HEK293 (cell line): ENCODE results near the gene OTUD1.

Experiments used
- CTCF ChIA-PET: fragments of 350-600 bp; formaldehyde crosslinking; extraction: SDS; loops from one replicate; lab custom pipeline; 2021; ENCODE audit warnings: antibody characterized with exemption; lab: Yijun Ruan, JAX
- POLR2A ChIA-PET: fragments of 300-600 bp; formaldehyde crosslinking; extraction: SDS; loops from one replicate; lab custom pipeline; 2020; ENCODE audit warnings: antibody characterized with exemption, inconsistent platforms; lab: Yijun Ruan, JAX
- H3K27ac ChIP-seq: fragments of 200-500 bp; sonication (Bioruptor generic); 2 replicates; pipeline ENCODE4 v1.5.1; 2014; ENCODE audit warnings: low read depth, low read length, control low read depth, inconsistent platforms; ENCODE audit errors: extremely low read depth
- H3K36me3 ChIP-seq, 2 experiments: fragments of 200-500 bp in 1 of 2; sonication (Bioruptor generic) in 1 of 2; 1 replicate in 1 of 2; 2 replicates in 1 of 2; pipeline ENCODE4 v1.5.1; 2014 to 2017; ENCODE audit warnings: inconsistent platforms in 2 of 2, low read length in 2 of 2; ENCODE audit not compliant: control insufficient read depth in 2 of 2, insufficient read depth in 1 of 2
- H3K4me1 ChIP-seq: fragments of 200-500 bp; sonication (Bioruptor generic); 2 replicates; pipeline ENCODE4 v1.5.1; 2014; ENCODE audit warnings: mild to moderate bottlenecking, low read length, inconsistent platforms; ENCODE audit not compliant: control insufficient read depth, insufficient read depth
- H3K4me3 ChIP-seq: 2 replicates; pipeline ENCODE4 v1.5.1; 2011; ENCODE audit warnings: low read depth, mild to moderate bottlenecking, control low read depth, low read length, moderate library complexity
- H3K9me3 ChIP-seq: fragments of 200-500 bp; sonication (Bioruptor generic); 2 replicates; pipeline ENCODE4 v1.5.1; 2014; ENCODE audit warnings: low read depth, low read length, inconsistent platforms; ENCODE audit not compliant: control insufficient read depth, insufficient read depth
- AEBP2 ChIP-seq: fragments of 450-650 bp; formaldehyde crosslinking; IDR thresholded peaks from 2 replicates; pipeline ENCODE4 v1.5.1; 2016; ENCODE audit warnings: missing biosample characterization, missing genetic modification characterization, borderline replicate concordance
- BCL11B ChIP-seq: fragments of 450-650 bp; formaldehyde crosslinking; IDR thresholded peaks from 2 replicates; pipeline ENCODE4 v1.5.1; 2016; ENCODE audit warnings: low read depth, missing biosample characterization, missing genetic modification characterization
- GLI4 ChIP-seq: fragments of 450-650 bp; formaldehyde crosslinking; IDR thresholded peaks from 2 replicates; pipeline ENCODE4 v1.5.1; 2016; ENCODE audit warnings: missing biosample characterization, missing genetic modification characterization
- KLF17 ChIP-seq: fragments of 450-650 bp; formaldehyde crosslinking; IDR thresholded peaks from 2 replicates; pipeline ENCODE4 v1.5.1; 2016; ENCODE audit warnings: missing biosample characterization, missing genetic modification characterization
- RBAK ChIP-seq: fragments of 450-650 bp; formaldehyde crosslinking; IDR thresholded peaks from 2 replicates; pipeline ENCODE4 v1.5.1; 2016; ENCODE audit warnings: missing biosample characterization, missing genetic modification characterization
- SALL2 ChIP-seq: fragments of 450-650 bp; formaldehyde crosslinking; IDR thresholded peaks from 2 replicates; pipeline ENCODE4 v1.5.0; 2017; ENCODE audit warnings: missing biosample characterization, mild to moderate bottlenecking, missing genetic modification characterization, borderline replicate concordance
- SCRT2 ChIP-seq: fragments of 450-650 bp; formaldehyde crosslinking; IDR thresholded peaks from 2 replicates; pipeline ENCODE4 v1.5.1; 2016; ENCODE audit warnings: missing biosample characterization, missing genetic modification characterization
- SETDB1 ChIP-seq: IDR thresholded peaks from one replicate; pipeline ENCODE4 v1.6.1; 2017; ENCODE audit warnings: mild to moderate bottlenecking, low read length, moderate library complexity, mixed read lengths; ENCODE audit not compliant: insufficient read length
- ZBTB1 ChIP-seq: fragments of 450-650 bp; formaldehyde crosslinking; IDR thresholded peaks from 2 replicates; pipeline ENCODE4 v1.5.1; 2016; ENCODE audit warnings: missing biosample characterization, missing genetic modification characterization
- ZBTB44 ChIP-seq: fragments of 450-650 bp; IDR thresholded peaks from 2 replicates; pipeline ENCODE4 v1.5.1; 2018; ENCODE audit warnings: missing biosample characterization, mild to moderate bottlenecking, missing genetic modification characterization
- ZBTB6 ChIP-seq: fragments of 450-650 bp; formaldehyde crosslinking; IDR thresholded peaks from 2 replicates; pipeline ENCODE4 v1.5.1; 2017; ENCODE audit warnings: missing biosample characterization, missing genetic modification characterization
- ZEB2 ChIP-seq: fragments of 450-650 bp; formaldehyde crosslinking; IDR thresholded peaks from 2 replicates; pipeline ENCODE4 v1.5.1; 2016; ENCODE audit warnings: missing biosample characterization, missing genetic modification characterization
- ZFP3 ChIP-seq: fragments of 450-650 bp; formaldehyde crosslinking; IDR thresholded peaks from 2 replicates; pipeline ENCODE4 v1.5.1; 2016; ENCODE audit warnings: low read depth, missing biosample characterization, missing genetic modification characterization
- ZNF133 ChIP-seq: fragments of 450-650 bp; formaldehyde crosslinking; IDR thresholded peaks from 2 replicates; pipeline ENCODE4 v1.5.1; 2016; ENCODE audit warnings: missing biosample characterization, missing genetic modification characterization
- ZNF138 ChIP-seq: fragments of 450-650 bp; formaldehyde crosslinking; IDR thresholded peaks from 2 replicates; pipeline ENCODE4 v1.5.1; 2016; ENCODE audit warnings: missing biosample characterization, missing genetic modification characterization, borderline replicate concordance
- ZNF140 ChIP-seq: fragments of 450-650 bp; formaldehyde crosslinking; IDR thresholded peaks from 2 replicates; pipeline ENCODE4 v1.5.1; 2016; ENCODE audit warnings: missing biosample characterization, missing genetic modification characterization
- ZNF19 ChIP-seq: fragments of 450-650 bp; formaldehyde crosslinking; IDR thresholded peaks from 2 replicates; pipeline ENCODE4; 2016; ENCODE audit warnings: missing biosample characterization, missing genetic modification characterization, low read depth
- ZNF214 ChIP-seq: fragments of 450-650 bp; formaldehyde crosslinking; IDR thresholded peaks from 2 replicates; pipeline ENCODE4 v1.5.1; 2017; ENCODE audit warnings: missing biosample characterization, mild to moderate bottlenecking, missing genetic modification characterization, borderline replicate concordance
- ZNF239 ChIP-seq: fragments of 450-650 bp; formaldehyde crosslinking; IDR thresholded peaks from 2 replicates; pipeline ENCODE4 v1.5.1; 2016; ENCODE audit warnings: missing biosample characterization, missing genetic modification characterization
- ZNF24 ChIP-seq: fragments of 450-650 bp; formaldehyde crosslinking; IDR thresholded peaks from 2 replicates; pipeline ENCODE4 v1.5.1; 2016; ENCODE audit warnings: missing biosample characterization, missing genetic modification characterization
- ZNF266 ChIP-seq: fragments of 450-650 bp; formaldehyde crosslinking; IDR thresholded peaks from 2 replicates; pipeline ENCODE4 v1.5.1; 2016; ENCODE audit warnings: missing biosample characterization, missing genetic modification characterization, low read depth
- ZNF292 ChIP-seq: fragments of 450-650 bp; formaldehyde crosslinking; IDR thresholded peaks from 2 replicates; pipeline ENCODE4 v1.5.1; 2016; ENCODE audit warnings: low read depth, missing biosample characterization, missing genetic modification characterization, borderline replicate concordance
- ZNF350 ChIP-seq: fragments of 450-650 bp; formaldehyde crosslinking; IDR thresholded peaks from 2 replicates; pipeline ENCODE4 v1.5.0; 2017; ENCODE audit warnings: missing biosample characterization, mild to moderate bottlenecking, missing genetic modification characterization
- ZNF426 ChIP-seq: fragments of 450-650 bp; formaldehyde crosslinking; IDR thresholded peaks from 2 replicates; pipeline ENCODE4 v1.5.1; 2017; ENCODE audit warnings: missing biosample characterization, missing genetic modification characterization, mild to moderate bottlenecking, inconsistent platforms, moderate library complexity
- ZNF433 ChIP-seq: fragments of 450-650 bp; formaldehyde crosslinking; IDR thresholded peaks from 2 replicates; pipeline ENCODE4 v1.5.1; 2016; ENCODE audit warnings: missing biosample characterization, missing genetic modification characterization, low read depth
- ZNF510 ChIP-seq: fragments of 450-650 bp; formaldehyde crosslinking; IDR thresholded peaks from 2 replicates; pipeline ENCODE4 v1.5.1; 2018; ENCODE audit warnings: mild to moderate bottlenecking, missing genetic modification characterization, missing biosample characterization; ENCODE audit not compliant: insufficient replicate concordance
- ZNF660 ChIP-seq: fragments of 450-650 bp; IDR thresholded peaks from 2 replicates; pipeline ENCODE4 v1.5.1; 2018; ENCODE audit warnings: missing biosample characterization, mild to moderate bottlenecking, missing genetic modification characterization
- ZNF776 ChIP-seq: fragments of 450-650 bp; formaldehyde crosslinking; IDR thresholded peaks from 2 replicates; pipeline ENCODE4 v1.5.0; 2017; ENCODE audit warnings: missing biosample characterization, missing genetic modification characterization, borderline replicate concordance
- ZNF777 ChIP-seq: fragments of 450-650 bp; formaldehyde crosslinking; IDR thresholded peaks from 2 replicates; pipeline ENCODE4 v1.5.1; 2017; ENCODE audit warnings: missing biosample characterization, missing genetic modification characterization, borderline replicate concordance
- ZSCAN23 ChIP-seq: fragments of 450-650 bp; formaldehyde crosslinking; IDR thresholded peaks from 2 replicates; pipeline ENCODE4 v1.5.1; 2016; ENCODE audit warnings: missing biosample characterization, missing genetic modification characterization

OTUD1 gene

GRCh38 chr10:23461557-23461956, 22.7 kb downstream of the OTUD1 start:
- Histone ChIP-seq H3K4me3 (no peak overlapping the region), H3K36me3 (no peaks in the 10 kb centered on the region), H3K4me1 (no peaks in the 10 kb centered on the region), H3K9me3 (no peaks in the 10 kb centered on the region), H3K27ac (no peak overlapping the region)
- ChIA-PET CTCF (interaction anchor here (0.5 kb wide), 1 partner anchor 14 kb away, joined by 4 read pairs; no protein-coding TSS in a partner anchor), POLR2A (no interaction called here)
- no peak for TF ChIP-seq ZNF266 (tag by site-specific recombination)
- no peak for TF ChIP-seq ZNF510 (tag by site-specific recombination)
- no peak for TF ChIP-seq ZNF350 (tag by site-specific recombination)
- TF ChIP-seq SETDB1: no peak
- no peak for TF ChIP-seq ZNF292 (tag by site-specific recombination)
- no peak for TF ChIP-seq ZNF426 (tag by site-specific recombination)
- TF ChIP-seq GLI4 (tag by site-specific recombination): no peak
- no peak for TF ChIP-seq ZSCAN23 (tag by site-specific recombination)
- no peak for TF ChIP-seq ZNF24 (tag by site-specific recombination)
- no peak for TF ChIP-seq ZEB2 (tag by site-specific recombination)
- no peak for TF ChIP-seq SCRT2 (tag by site-specific recombination)
- no peak for TF ChIP-seq ZFP3 (tag by site-specific recombination)
- no peak for TF ChIP-seq ZNF138 (tag by site-specific recombination)
- no peak for TF ChIP-seq ZNF777 (tag by site-specific recombination)
- TF ChIP-seq ZNF433: no peak
- no peak for TF ChIP-seq ZNF239
- TF ChIP-seq ZBTB44 (tag by site-specific recombination): no peak
- no peak for TF ChIP-seq ZBTB1 (tag by site-specific recombination)
- TF ChIP-seq, all 188 proteins: peak for 0

- Histone ChIP-seq H3K4me1 (no peaks in the 10 kb centered on the region), H3K4me3 (no peak overlapping the region), H3K27ac (no peak overlapping the region), H3K9me3 (no peaks in the 10 kb centered on the region), H3K36me3 (no peaks in the 10 kb centered on the region)
- TF ChIP-seq RBAK (no peak), KLF17 (tag by site-specific recombination) (no peak), SALL2 (tag by site-specific recombination) (no peak), BCL11B (tag by site-specific recombination) (no peak)
- ChIA-PET POLR2A (no interaction called here), CTCF (no interaction called here)
Measured at GRCh38 chr10:23467012-23467411, 28.1 kb downstream of the OTUD1 start.

- POLR2A ChIA-PET: no interaction called here
- no peaks in the 10 kb centered on the region for H3K4me1 ChIP-seq
- H3K4me3 ChIP-seq: no peak overlapping the region
- H3K36me3 ChIP-seq: no peaks in the 10 kb centered on the region
- no peak overlapping the region for H3K27ac ChIP-seq
- H3K9me3 ChIP-seq: no peaks in the 10 kb centered on the region
- CTCF ChIA-PET: no interaction called here
- TF ChIP-seq ZBTB6 (tag by site-specific recombination) (no peak), ZNF140 (no peak), ZNF133 (tag by site-specific recombination) (no peak), ZNF776 (tag by site-specific recombination) (no peak), SALL2 (tag by site-specific recombination) (no peak), AEBP2 (tag by site-specific recombination) (no peak), ZNF660 (tag by site-specific recombination) (no peak), ZNF214 (tag by site-specific recombination) (no peak), ZNF19 (tag by site-specific recombination) (no peak)
Measured at GRCh38 chr10:23467548-23467947, 28.7 kb downstream of the OTUD1 start.
